HepG2 (cell line): ENCODE results near the gene ABCC12. TPM values are rescaled to one million over a fixed set of nuclear protein-coding genes. Genes with fewer than 3 reads are reported as not detected.
A peak's percentile ranks its signal among the peaks of the same experiment; 100 is the strongest.

ENCODE experiments used
- CEBPB ChIP-seq: IDR thresholded peaks from 2 replicates; pipeline ENCODE4 v1.6.1; 2011; ENCODE audit warnings: low read depth, low read length, improper control_type of control experiment, borderline replicate concordance
- ETV6 ChIP-seq: sonication (generic); formaldehyde crosslinking; conservative IDR thresholded peaks from 2 replicates; pipeline ENCODE4 v1.4.0; 2020; ENCODE audit warnings: missing genetic modification reagents
- PRPF4 ChIP-seq: fragments of 200-400 bp; formaldehyde crosslinking; IDR thresholded peaks from 2 replicates; pipeline ENCODE4 v1.6.1; 2016; ENCODE audit warnings: low read length, low read depth; ENCODE audit not compliant: poor library complexity, severe bottlenecking
- RBFOX2 ChIP-seq: fragments of 200-400 bp; formaldehyde crosslinking; IDR thresholded peaks from 2 replicates; pipeline ENCODE4 v1.6.1; 2017; ENCODE audit warnings: low read depth, mild to moderate bottlenecking, low read length
- ZBTB2 ChIP-seq: sonication (generic); formaldehyde crosslinking; IDR thresholded peaks from 2 replicates; pipeline ENCODE4 v1.8.0; 2022; ENCODE audit warnings: low read depth, missing genetic modification reagents
- ZBTB42 ChIP-seq: sonication (generic); formaldehyde crosslinking; IDR thresholded peaks from 2 replicates; pipeline ENCODE4 v1.5.0; 2020; ENCODE audit warnings: mild to moderate bottlenecking, missing genetic modification reagents
- ZFY ChIP-seq: sonication (generic); formaldehyde crosslinking; IDR thresholded peaks from 2 replicates; pipeline ENCODE4 v1.4.0; 2020; ENCODE audit warnings: missing genetic modification reagents
- ZHX1 ChIP-seq: sonication (generic); formaldehyde crosslinking; IDR thresholded peaks from 2 replicates; pipeline ENCODE4 v1.8.1; 2022; ENCODE audit warnings: low read depth, mild to moderate bottlenecking, missing genetic modification reagents
- ZNF124 ChIP-seq: sonication (generic); formaldehyde crosslinking; IDR thresholded peaks from 2 replicates; pipeline ENCODE4 v1.4.0; 2020; ENCODE audit warnings: missing genetic modification reagents
- ZNF136 ChIP-seq: sonication (generic); formaldehyde crosslinking; IDR thresholded peaks from 2 replicates; pipeline ENCODE4 v1.8.1; 2022; ENCODE audit warnings: low read depth, mild to moderate bottlenecking, moderate library complexity, missing genetic modification reagents
- ZNF543 ChIP-seq: sonication (generic); formaldehyde crosslinking; IDR thresholded peaks from 2 replicates; pipeline ENCODE4 v1.4.0; 2020; ENCODE audit warnings: mild to moderate bottlenecking, missing genetic modification reagents
- ZNF549 ChIP-seq: sonication (generic); formaldehyde crosslinking; IDR thresholded peaks from 2 replicates; pipeline ENCODE4 v1.5.0; 2020; ENCODE audit warnings: missing genetic modification reagents
- ZNF558 ChIP-seq: sonication (generic); formaldehyde crosslinking; IDR thresholded peaks from 2 replicates; pipeline ENCODE4 v1.9.0; 2022; ENCODE audit warnings: mild to moderate bottlenecking, missing genetic modification reagents, borderline replicate concordance
- ZNF674 ChIP-seq: sonication (generic); formaldehyde crosslinking; IDR thresholded peaks from 2 replicates; pipeline ENCODE4 v1.5.0; 2020; ENCODE audit warnings: low read depth, mild to moderate bottlenecking, missing genetic modification reagents
- ZNF883 ChIP-seq: sonication (generic); formaldehyde crosslinking; IDR thresholded peaks from 2 replicates; pipeline ENCODE4 v1.5.1; 2020; ENCODE audit warnings: mild to moderate bottlenecking, missing genetic modification reagents; ENCODE audit errors: not compliant biosample characterization
- polyA plus RNA-seq, 8 experiments: library from polyadenylated mRNA; depleted of rRNA in 3 of 8; stranded (reverse) in 7 of 8; unstranded in 1 of 8; fragments of >200 nt; fragmentation: Illumina TruSeq in 4 of 8; extraction: Trizol in 4 of 8; gene quantifications; 2 replicates each; pipeline versions ENCODE4 v1.2.1 to v1.2.3, GENCODE V29; 2011 to 2016; ENCODE audit warnings: low read depth in 4 of 8, missing spikeins in 1 of 8, mixed read lengths in 1 of 8; ENCODE audit not compliant: insufficient read depth in 1 of 8
- total RNA-seq, 5 experiments: library from RNA; depleted of rRNA; stranded (reverse); fragments of >200 nt; fragmentation: Illumina TruSeq; extraction: Trizol; gene quantifications; 2 replicates each; pipeline ENCODE4 v1.2.3, GENCODE V29; 2016; ENCODE audit warnings: low read depth in 1 of 5
- TF ChIP-seq, protein P1 (sequence below): sonication (generic); formaldehyde crosslinking; IDR thresholded peaks from 2 replicates; pipeline ENCODE4 v1.4.0; 2020; ENCODE audit warnings: mild to moderate bottlenecking, missing genetic modification reagents
- TF ChIP-seq, protein P2 (sequence below): sonication (generic); formaldehyde crosslinking; IDR thresholded peaks from 2 replicates; pipeline ENCODE4 v1.4.0; 2020; ENCODE audit warnings: missing genetic modification reagents
- TF ChIP-seq, protein P3 (sequence below): sonication (generic); formaldehyde crosslinking; IDR thresholded peaks from 2 replicates; pipeline ENCODE4 v1.5.0; 2020; ENCODE audit warnings: mild to moderate bottlenecking, missing genetic modification reagents

ABCC12 gene
- total and polyA plus RNA-seq, 2 of the 13 experiments (the other 11 are each of a cell fraction or from before 2014, with no cell fraction given): not detected

DNA sequence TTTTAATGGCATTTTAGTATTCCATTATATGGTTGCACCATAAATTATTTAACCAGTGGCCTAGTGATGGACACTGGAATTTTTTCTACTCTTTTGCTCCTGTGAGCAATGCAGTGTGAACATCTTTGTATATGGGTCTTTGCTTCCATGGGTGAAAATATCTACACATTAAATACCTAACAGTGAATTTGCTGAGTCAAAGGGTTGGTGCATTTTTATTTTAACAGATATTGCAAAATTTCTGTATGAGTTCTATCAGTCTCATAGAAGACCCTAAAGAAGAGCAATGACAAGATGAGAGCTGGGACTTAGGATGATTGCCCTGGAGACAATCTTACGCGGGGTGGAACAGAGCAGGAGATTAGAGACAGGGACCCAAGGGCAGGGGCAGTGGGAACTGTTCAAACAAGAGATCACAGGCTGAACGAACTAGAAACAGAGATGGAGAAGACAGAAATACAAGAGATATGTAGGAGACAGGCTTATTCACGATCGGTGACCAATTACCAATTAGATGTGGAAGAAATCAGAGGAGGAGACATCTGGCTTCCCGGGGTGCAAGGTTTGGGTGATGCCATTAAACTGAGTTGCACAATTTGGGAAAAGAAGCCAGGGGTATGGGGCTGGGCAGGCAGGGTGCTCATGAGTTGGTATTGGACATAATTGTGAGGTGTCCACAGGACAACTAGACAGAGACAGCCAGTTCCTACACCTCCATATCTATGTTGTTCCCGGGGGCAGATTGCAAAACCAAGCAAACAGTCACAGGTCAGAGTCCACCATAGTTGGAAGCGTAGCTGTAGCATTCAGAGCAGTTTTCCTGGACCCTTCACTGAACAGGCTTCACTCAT lies 48.4 kb upstream of the ABCC12 start (continued):
- TF ChIP-seq ZNF549 (CRISPR knock-in tag) (0 out of 2 replicates have a peak, but pooled peaks have one; percentile 56), RBFOX2 (peak; percentile 61; the same call in 1 of the 2 replicates), ZNF674 (CRISPR knock-in tag) (no peak), ZNF136 (0 out of 2 replicates have a peak, but pooled peaks have one; percentile 85), ZFY (CRISPR knock-in tag) (no peak), ZNF883 (CRISPR knock-in tag) (peak; percentile 58), ETV6 (CRISPR knock-in tag) (no peak), ZNF558 (CRISPR knock-in tag) (no peak), ZNF124 (peak; percentile 98), ZHX1 (CRISPR knock-in tag) (no peak), ZBTB42 (CRISPR knock-in tag) (no peak), CEBPB (peak; percentile 99), ZBTB2 (CRISPR knock-in tag) (no peak), ZNF543 (no peak; the same call in 1 of the 2 replicates), PRPF4 (no peak)
- TF ChIP-seq, protein P1, sequence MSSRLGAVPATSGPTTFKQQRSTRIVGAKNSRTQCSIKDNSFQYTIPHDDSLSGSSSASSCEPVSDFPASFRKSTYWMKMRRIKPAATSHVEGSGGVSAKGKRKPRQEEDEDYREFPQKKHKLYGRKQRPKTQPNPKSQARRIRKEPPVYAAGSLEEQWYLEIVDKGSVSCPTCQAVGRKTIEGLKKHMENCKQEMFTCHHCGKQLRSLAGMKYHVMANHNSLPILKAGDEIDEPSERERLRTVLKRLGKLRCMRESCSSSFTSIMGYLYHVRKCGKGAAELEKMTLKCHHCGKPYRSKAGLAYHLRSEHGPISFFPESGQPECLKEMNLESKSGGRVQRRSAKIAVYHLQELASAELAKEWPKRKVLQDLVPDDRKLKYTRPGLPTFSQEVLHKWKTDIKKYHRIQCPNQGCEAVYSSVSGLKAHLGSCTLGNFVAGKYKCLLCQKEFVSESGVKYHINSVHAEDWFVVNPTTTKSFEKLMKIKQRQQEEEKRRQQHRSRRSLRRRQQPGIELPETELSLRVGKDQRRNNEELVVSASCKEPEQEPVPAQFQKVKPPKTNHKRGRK: no peak
- TF ChIP-seq, protein P2, sequence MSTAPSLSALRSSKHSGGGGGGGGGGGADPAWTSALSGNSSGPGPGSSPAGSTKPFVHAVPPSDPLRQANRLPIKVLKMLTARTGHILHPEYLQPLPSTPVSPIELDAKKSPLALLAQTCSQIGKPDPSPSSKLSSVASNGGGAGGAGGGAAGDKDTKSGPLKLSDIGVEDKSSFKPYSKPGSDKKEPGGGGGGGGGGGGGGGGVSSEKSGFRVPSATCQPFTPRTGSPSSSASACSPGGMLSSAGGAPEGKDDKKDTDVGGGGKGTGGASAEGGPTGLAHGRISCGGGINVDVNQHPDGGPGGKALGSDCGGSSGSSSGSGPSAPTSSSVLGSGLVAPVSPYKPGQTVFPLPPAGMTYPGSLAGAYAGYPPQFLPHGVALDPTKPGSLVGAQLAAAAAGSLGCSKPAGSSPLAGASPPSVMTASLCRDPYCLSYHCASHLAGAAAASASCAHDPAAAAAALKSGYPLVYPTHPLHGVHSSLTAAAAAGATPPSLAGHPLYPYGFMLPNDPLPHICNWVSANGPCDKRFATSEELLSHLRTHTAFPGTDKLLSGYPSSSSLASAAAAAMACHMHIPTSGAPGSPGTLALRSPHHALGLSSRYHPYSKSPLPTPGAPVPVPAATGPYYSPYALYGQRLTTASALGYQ (CRISPR knock-in tag): peak; percentile 71; the same call in 1 of the 2 replicates
- TF ChIP-seq, protein P3, sequence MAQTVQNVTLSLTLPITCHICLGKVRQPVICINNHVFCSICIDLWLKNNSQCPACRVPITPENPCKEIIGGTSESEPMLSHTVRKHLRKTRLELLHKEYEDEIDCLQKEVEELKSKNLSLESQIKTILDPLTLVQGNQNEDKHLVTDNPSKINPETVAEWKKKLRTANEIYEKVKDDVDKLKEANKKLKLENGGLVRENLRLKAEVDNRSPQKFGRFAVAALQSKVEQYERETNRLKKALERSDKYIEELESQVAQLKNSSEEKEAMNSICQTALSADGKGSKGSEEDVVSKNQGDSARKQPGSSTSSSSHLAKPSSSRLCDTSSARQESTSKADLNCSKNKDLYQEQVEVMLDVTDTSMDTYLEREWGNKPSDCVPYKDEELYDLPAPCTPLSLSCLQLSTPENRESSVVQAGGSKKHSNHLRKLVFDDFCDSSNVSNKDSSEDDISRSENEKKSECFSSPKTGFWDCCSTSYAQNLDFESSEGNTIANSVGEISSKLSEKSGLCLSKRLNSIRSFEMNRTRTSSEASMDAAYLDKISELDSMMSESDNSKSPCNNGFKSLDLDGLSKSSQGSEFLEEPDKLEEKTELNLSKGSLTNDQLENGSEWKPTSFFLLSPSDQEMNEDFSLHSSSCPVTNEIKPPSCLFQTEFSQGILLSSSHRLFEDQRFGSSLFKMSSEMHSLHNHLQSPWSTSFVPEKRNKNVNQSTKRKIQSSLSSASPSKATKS (CRISPR knock-in tag): no peak
